Measurements from ENCODE around the gene RLN2. TPM values are rescaled to one million over a fixed set of nuclear protein-coding genes. Genes with fewer than 3 reads are reported as not detected.

RLN2 gene
- total RNA-seq, 4 donors from 2014 or later = 1.3 TPM; not detected in 3

DNA sequence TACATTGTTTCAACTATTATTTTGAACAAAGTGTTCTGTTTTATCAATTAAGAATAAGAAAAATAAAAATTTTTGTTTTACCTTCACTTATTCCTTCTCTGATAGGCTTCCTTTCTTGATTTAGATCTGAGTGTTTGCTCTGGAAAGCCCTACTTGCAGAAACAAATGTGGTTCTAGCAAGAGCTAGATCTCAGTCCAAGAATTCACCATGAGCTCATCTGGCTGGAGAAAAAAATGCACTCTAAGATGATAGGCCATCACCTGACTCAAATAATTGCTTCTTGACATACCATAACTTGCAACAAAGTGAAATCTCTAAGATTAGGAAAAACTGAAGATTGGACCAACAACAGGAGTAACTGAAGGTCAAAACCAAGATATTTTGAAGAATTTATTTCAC, 6.3 kb upstream of the RLN2 start:
- Histone ChIP-seq H3K4me1 (no peaks in the 10 kb centered on the region), H3K4me3 (no peak overlapping the region), H3K9me3 (no peaks in the 10 kb centered on the region), H3K36me3 (no peaks in the 10 kb centered on the region), H3K27me3 (no peaks in the 10 kb centered on the region), H3K27ac (no peak overlapping the region)
- TF ChIP-seq, protein P1, sequence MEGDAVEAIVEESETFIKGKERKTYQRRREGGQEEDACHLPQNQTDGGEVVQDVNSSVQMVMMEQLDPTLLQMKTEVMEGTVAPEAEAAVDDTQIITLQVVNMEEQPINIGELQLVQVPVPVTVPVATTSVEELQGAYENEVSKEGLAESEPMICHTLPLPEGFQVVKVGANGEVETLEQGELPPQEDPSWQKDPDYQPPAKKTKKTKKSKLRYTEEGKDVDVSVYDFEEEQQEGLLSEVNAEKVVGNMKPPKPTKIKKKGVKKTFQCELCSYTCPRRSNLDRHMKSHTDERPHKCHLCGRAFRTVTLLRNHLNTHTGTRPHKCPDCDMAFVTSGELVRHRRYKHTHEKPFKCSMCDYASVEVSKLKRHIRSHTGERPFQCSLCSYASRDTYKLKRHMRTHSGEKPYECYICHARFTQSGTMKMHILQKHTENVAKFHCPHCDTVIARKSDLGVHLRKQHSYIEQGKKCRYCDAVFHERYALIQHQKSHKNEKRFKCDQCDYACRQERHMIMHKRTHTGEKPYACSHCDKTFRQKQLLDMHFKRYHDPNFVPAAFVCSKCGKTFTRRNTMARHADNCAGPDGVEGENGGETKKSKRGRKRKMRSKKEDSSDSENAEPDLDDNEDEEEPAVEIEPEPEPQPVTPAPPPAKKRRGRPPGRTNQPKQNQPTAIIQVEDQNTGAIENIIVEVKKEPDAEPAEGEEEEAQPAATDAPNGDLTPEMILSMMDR (IDR thresholded peaks at IDR 0.05) = no peak
- no peak for TF ChIP-seq POLR2A (IDR thresholded peaks at IDR 0.05)
- no peak for DNase-seq
- intact Hi-C loops (cut with DNase I; ENCODE audit: low total_unique reads) = no loop called here

- no peak for DNase-seq
- no peak overlapping the region for H3K4me3 ChIP-seq
- TF ChIP-seq, protein P1 (IDR thresholded peaks at IDR 0.05) = no peak
- TF ChIP-seq POLR2A (IDR thresholded peaks at IDR 0.05) = no peak
- no peaks in the 10 kb centered on the region for H3K4me1 ChIP-seq
- no peaks in the 10 kb centered on the region for H3K27me3 ChIP-seq
- no peaks in the 10 kb centered on the region for H3K36me3 ChIP-seq
- no peaks in the 10 kb centered on the region for H3K9me3 ChIP-seq
- no peak overlapping the region for H3K27ac ChIP-seq
- intact Hi-C loops (cut with DNase I; ENCODE audit: low total_unique reads) = no loop called here
Measured at GRCh38 chr9:5305741-5306140, 1.2 kb upstream of the RLN2 start.

- H3K36me3 ChIP-seq = no peaks in the 10 kb centered on the region
- no peaks in the 10 kb centered on the region for H3K27me3 ChIP-seq
Measured at GRCh38 chr9:5301544-5301943, 3.0 kb downstream of the RLN2 start.

GRCh38 chr9:5292141-5292540, 12.4 kb downstream of the RLN2 start:
- intact Hi-C loops (cut with DNase I; ENCODE audit: low total_unique reads) = no loop called here
- no peak overlapping the region for H3K4me3 ChIP-seq
- no peak for DNase-seq
- TF ChIP-seq, protein P1 (IDR thresholded peaks at IDR 0.05) = no peak
- TF ChIP-seq POLR2A (IDR thresholded peaks at IDR 0.05) = no peak
- H3K27ac ChIP-seq = no peak overlapping the region
- H3K27me3 ChIP-seq = no peaks in the 10 kb centered on the region
- no peaks in the 10 kb centered on the region for H3K9me3 ChIP-seq
- H3K36me3 ChIP-seq = no peaks in the 10 kb centered on the region
- no peaks in the 10 kb centered on the region for H3K4me1 ChIP-seq

More at GRCh38 chr9:5301544-5301943, 3.0 kb downstream of the RLN2 start:
- intact Hi-C loops (cut with DNase I; ENCODE audit: low total_unique reads) = no loop called here
- Histone ChIP-seq H3K27ac (no peak overlapping the region), H3K9me3 (no peaks in the 10 kb centered on the region), H3K4me3 (no peak overlapping the region), H3K4me1 (no peaks in the 10 kb centered on the region)
- DNase-seq = no peak
- TF ChIP-seq, protein P1 (IDR thresholded peaks at IDR 0.05) = no peak
- TF ChIP-seq POLR2A (IDR thresholded peaks at IDR 0.05) = no peak

GRCh38 chr9:5288591-5288990, 15.9 kb downstream of the RLN2 start:
- TF ChIP-seq POLR2A (IDR thresholded peaks at IDR 0.05) = no peak
- TF ChIP-seq, protein P1 (IDR thresholded peaks at IDR 0.05) = no peak
- Histone ChIP-seq H3K4me1 (no peaks in the 10 kb centered on the region), H3K9me3 (no peaks in the 10 kb centered on the region), H3K27ac (no peak overlapping the region), H3K27me3 (no peaks in the 10 kb centered on the region), H3K4me3 (no peak overlapping the region), H3K36me3 (no peaks in the 10 kb centered on the region)
- intact Hi-C loops (cut with DNase I; ENCODE audit: low total_unique reads) = no loop called here
- no peak for DNase-seq

Measured in uterus (tissue), 4 donors.